Renal cortical epithelial cell (primary cell): ENCODE results near the gene C2orf81. TPM values are rescaled to one million over a fixed set of nuclear protein-coding genes. Genes with fewer than 3 reads are reported as not detected.

Experiments used
- total RNA-seq: library from RNA; depleted of rRNA; stranded (reverse); fragments of >200 nt; gene quantifications from 2 replicates; pipeline ENCODE4 v1.2.3, GENCODE V29; 2014

Gene C2orf81
- total RNA-seq, 1 donor from 2014 or later: 3.9 TPM

Other genes with a start within 250 kb of the C2orf81 start
- 147 and 189 TPM in 2 replicates for gene MOB1A, start 242.7 kb downstream of the C2orf81 start, total RNA-seq
- gene MTHFD2, start 223.0 kb downstream of the C2orf81 start, total RNA-seq: 66.7 and 119 TPM in 2 replicates
- gene SLC4A5, start 78.2 kb downstream of the C2orf81 start, total RNA-seq: 0.89 and 1.2 TPM in 2 replicates
- gene DCTN1, start 41.3 kb downstream of the C2orf81 start, total RNA-seq: 87.2 and 196 TPM in 2 replicates
- gene WDR54, start 111 bp upstream of the C2orf81 start, total RNA-seq: 39.5 and 56.6 TPM in 2 replicates
- 60.8 TPM in 2 replicates for gene RTKN, start 20.3 kb upstream of the C2orf81 start, total RNA-seq
- gene INO80B, start 33.5 kb upstream of the C2orf81 start, total RNA-seq: 8.7 and 27.2 TPM in 2 replicates
- gene WBP1, start 36.8 kb upstream of the C2orf81 start, total RNA-seq: 40.8 and 57.3 TPM in 2 replicates
- gene MOGS, start 43.8 kb upstream of the C2orf81 start, total RNA-seq: 56.3 and 67.7 TPM in 2 replicates
- 15.2 and 24.0 TPM in 2 replicates for gene MRPL53, start 51.1 kb upstream of the C2orf81 start, total RNA-seq
- gene CCDC142, start 61.4 kb upstream of the C2orf81 start, total RNA-seq: 9.7 and 12.8 TPM in 2 replicates
- gene TTC31, start 61.5 kb upstream of the C2orf81 start, total RNA-seq: 16.0 and 18.8 TPM in 2 replicates
- 0.99 and 1.0 TPM in 2 replicates for gene LBX2, start 78.0 kb upstream of the C2orf81 start, total RNA-seq
- 19.1 and 20.7 TPM in 2 replicates for gene PCGF1, start 86.1 kb upstream of the C2orf81 start, total RNA-seq
- 0.05 TPM in 1 of 2 replicates, not detected in the other for gene TLX2, start 92.8 kb upstream of the C2orf81 start, total RNA-seq
- gene DQX1, start 104.6 kb upstream of the C2orf81 start, total RNA-seq: 0.05 TPM in 1 of 2 replicates, not detected in the other
- 54.7 and 83.7 TPM in 2 replicates for gene AUP1, start 108.1 kb upstream of the C2orf81 start, total RNA-seq
- 20.0 and 50.7 TPM in 2 replicates for gene HTRA2, start 108.3 kb upstream of the C2orf81 start, total RNA-seq
- gene LOXL3, start 132.3 kb upstream of the C2orf81 start, total RNA-seq: 1.0 and 1.1 TPM in 2 replicates
- 13.0 and 19.8 TPM in 2 replicates for gene DOK1, start 133.1 kb upstream of the C2orf81 start, total RNA-seq
- 0.17 and 0.85 TPM in 2 replicates for gene M1AP, start 226.7 kb upstream of the C2orf81 start, total RNA-seq
- gene SEMA4F, start 232.6 kb upstream of the C2orf81 start, total RNA-seq: 7.5 and 10.6 TPM in 2 replicates